Esophagus squamous epithelium (tissue), 4 donors: ENCODE results near the gene ASMTL.

ENCODE experiments used
- POLR2A ChIP-seq, 4 donors: fragments of 450-650 bp; IDR thresholded peaks; one replicate each; pipeline ENCODE4 v1.6.1; 2017; ENCODE audit warnings: antibody characterized with exemption in 4 of 4, mild to moderate bottlenecking in 4 of 4, moderate library complexity in 3 of 4
- TF ChIP-seq, protein P1 (sequence below), 6 experiments: fragments of 450-650 bp in 4 of 6; fragments of 200-600 bp in 2 of 6; sonication (generic) in 2 of 6; IDR thresholded peaks; one replicate each; pipeline ENCODE4 v1.5.1; 2016 to 2019; ENCODE audit warnings: antibody characterized with exemption in 6 of 6, mild to moderate bottlenecking in 4 of 6, moderate library complexity in 4 of 6

DNA sequence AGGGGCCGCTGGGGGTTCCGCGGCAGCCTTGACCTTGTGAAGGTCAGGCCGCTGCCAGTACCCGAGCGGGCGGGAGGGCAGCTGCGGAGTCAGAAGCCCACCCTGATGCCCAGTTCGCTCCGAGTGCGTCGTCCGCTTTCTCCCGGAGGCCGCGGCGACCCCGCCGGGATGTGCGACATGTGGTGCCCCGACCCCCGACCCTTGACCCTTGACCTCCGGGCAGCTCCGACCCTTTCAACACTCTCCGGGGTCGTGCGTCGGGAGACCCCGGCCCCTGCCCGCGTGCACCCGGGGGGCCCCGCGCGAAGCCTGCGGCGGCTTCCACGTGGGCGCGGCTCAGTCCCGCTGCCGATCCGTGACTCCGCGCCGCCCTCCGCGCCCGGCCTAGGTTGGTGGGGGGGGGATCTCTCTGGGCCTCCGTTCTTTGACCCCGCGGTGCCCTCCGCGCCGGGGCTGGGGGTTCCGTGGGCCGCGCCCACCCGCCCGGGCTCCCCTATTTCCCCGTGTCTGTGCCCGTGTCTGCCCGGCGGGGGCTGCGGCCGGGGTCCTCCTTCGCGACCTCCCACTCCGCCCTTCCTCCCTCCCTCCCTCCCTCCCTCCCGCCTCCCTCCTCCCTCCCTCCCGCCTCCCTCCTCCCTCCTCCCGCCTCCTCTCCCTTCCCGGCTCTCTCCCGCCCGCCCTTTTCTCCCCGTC lies 60.2 kb downstream of the ASMTL start:
- no peak for TF ChIP-seq POLR2A (IDR thresholded peaks at IDR 0.05)
- TF ChIP-seq, protein P1, sequence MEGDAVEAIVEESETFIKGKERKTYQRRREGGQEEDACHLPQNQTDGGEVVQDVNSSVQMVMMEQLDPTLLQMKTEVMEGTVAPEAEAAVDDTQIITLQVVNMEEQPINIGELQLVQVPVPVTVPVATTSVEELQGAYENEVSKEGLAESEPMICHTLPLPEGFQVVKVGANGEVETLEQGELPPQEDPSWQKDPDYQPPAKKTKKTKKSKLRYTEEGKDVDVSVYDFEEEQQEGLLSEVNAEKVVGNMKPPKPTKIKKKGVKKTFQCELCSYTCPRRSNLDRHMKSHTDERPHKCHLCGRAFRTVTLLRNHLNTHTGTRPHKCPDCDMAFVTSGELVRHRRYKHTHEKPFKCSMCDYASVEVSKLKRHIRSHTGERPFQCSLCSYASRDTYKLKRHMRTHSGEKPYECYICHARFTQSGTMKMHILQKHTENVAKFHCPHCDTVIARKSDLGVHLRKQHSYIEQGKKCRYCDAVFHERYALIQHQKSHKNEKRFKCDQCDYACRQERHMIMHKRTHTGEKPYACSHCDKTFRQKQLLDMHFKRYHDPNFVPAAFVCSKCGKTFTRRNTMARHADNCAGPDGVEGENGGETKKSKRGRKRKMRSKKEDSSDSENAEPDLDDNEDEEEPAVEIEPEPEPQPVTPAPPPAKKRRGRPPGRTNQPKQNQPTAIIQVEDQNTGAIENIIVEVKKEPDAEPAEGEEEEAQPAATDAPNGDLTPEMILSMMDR (IDR thresholded peaks at IDR 0.05): no peak
